A673 (cell line): ENCODE results near the gene ECM2.

Source experiments
- CTCF ChIP-seq: fragments of 300-800, 200-600 bp; sonication (generic); conservative IDR thresholded peaks from 2 replicates; pipeline ENCODE4 v1.5.1; 2017; ENCODE audit warnings: low read depth, mild to moderate bottlenecking, antibody characterized with exemption, low read length, moderate library complexity, mixed read lengths
- EZH2 ChIP-seq: fragments of 200-600 bp; sonication (generic); IDR thresholded peaks from 2 replicates; pipeline ENCODE4 v1.6.1; 2017; ENCODE audit warnings: borderline replicate concordance, low read depth, mild to moderate bottlenecking, mixed read lengths, antibody characterized with exemption, low read length; ENCODE audit not compliant: poor library complexity, severe bottlenecking

DNA sequence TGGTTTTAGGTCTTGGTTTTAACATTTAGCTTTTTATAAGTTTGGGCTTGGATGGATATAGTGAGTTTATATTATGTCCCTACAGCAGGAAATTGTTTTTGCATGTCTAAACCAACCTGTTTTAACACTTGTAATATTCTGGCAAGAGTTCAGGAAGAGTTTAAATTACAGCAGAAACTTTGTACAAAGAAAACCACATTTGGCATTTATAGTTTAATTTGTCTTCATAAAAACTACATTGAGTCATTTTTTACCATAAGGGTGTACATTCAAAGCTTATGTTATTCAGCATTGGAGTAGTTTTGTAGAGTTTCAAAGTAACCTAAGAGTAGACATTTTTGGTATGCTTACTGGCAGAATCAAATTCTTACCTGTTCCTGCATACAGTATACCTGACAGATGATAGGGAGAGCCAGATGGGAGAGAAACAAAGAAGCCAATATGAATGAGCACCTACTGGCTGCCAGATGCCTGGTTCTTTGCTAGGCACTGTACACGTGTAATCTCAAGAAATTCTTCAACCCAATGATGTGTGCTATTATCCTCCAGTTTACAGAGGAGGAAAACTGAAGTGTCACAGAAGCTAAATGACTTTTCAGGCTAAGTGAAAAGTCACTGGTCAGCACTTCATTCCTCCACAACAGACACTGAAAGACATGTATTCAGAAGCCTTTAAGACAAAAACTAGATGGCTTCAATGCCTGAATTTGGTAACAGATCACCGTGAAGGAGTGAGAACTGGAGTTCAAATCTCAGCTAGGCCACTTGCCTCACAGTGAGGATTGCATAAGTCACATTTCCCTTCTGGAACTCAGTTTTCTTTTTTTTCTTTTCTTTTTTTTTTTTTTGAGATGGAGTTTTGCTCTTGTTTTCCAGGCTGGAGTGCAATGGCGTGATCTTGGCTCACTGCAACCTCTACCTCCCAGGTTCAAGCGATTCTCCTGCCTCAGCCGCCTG lies 25.9 kb upstream of the ECM2 start:
- TF ChIP-seq CTCF (no peak), EZH2 (no peak)
